Smooth muscle cell (in vitro differentiated cells): ENCODE measurements around the gene TLR6. TPM values are rescaled to one million over a fixed set of nuclear protein-coding genes. Genes with fewer than 3 reads are reported as not detected.
A peak's percentile ranks its signal among the peaks of the same experiment; 100 is the strongest.

Experiments used
- DNase-seq: peaks from one replicate; lab custom pipeline; 2025; ENCODE audit not compliant: unreplicated experiment; lab: John Stamatoyannopoulos, UW
- H2AFZ ChIP-seq: fragments of 200-600 bp; sonication (generic); 2 replicates; pipeline ENCODE4 v1.6.0; 2016; ENCODE audit warnings: antibody characterized with exemption, low read depth, mild to moderate bottlenecking
- H3F3A ChIP-seq: fragments of 200-600 bp; sonication (generic); 2 replicates; pipeline ENCODE4 v1.6.0; 2017; ENCODE audit warnings: antibody characterized with exemption, low read depth
- H3K27ac ChIP-seq: fragments of 200-600 bp; sonication (generic); 2 replicates; pipeline ENCODE4 v1.5.1; 2016; ENCODE audit warnings: low read depth, mild to moderate bottlenecking
- H3K27me3 ChIP-seq: fragments of 200-600 bp; sonication (generic); 2 replicates; pipeline ENCODE4 v1.6.1; 2016; ENCODE audit warnings: low read depth, mild to moderate bottlenecking
- H3K36me3 ChIP-seq: fragments of 200-600 bp; sonication (generic); 2 replicates; pipeline ENCODE4 v1.5.1; 2016; ENCODE audit warnings: low read depth
- H3K4me1 ChIP-seq: fragments of 200-600 bp; sonication (generic); 2 replicates; pipeline ENCODE4 v1.5.1; 2016; ENCODE audit warnings: low read depth
- H3K4me2 ChIP-seq: fragments of 200-600 bp; sonication (generic); 2 replicates; pipeline ENCODE4 v1.6.0; 2016; ENCODE audit warnings: mild to moderate bottlenecking
- H3K4me3 ChIP-seq: fragments of 200-600 bp; sonication (generic); 2 replicates; pipeline ENCODE4 v1.5.1; 2016; ENCODE audit warnings: mild to moderate bottlenecking
- H3K79me2 ChIP-seq: fragments of 200-600 bp; sonication (generic); 2 replicates; pipeline ENCODE4 v1.6.0; 2016; ENCODE audit warnings: low read depth, mild to moderate bottlenecking
- H3K9ac ChIP-seq: fragments of 200-600 bp; sonication (generic); 2 replicates; pipeline ENCODE4 v1.6.0; 2016; ENCODE audit warnings: low read depth
- H3K9me3 ChIP-seq: fragments of 200-600 bp; sonication (generic); replicated peaks from 2 replicates; pipeline ENCODE4 v1.5.1; 2016; ENCODE audit warnings: low read depth
- H4K20me1 ChIP-seq: fragments of 200-600 bp; sonication (generic); 2 replicates; pipeline ENCODE4 v1.6.0; 2016; ENCODE audit warnings: low read depth
- WGBS: methylation state at CpG from one replicate; pipeline ENCODE4 v1.1.7; 2016; ENCODE audit warnings: low lambda C conversion rate; 5-methylcytosine and 5-hydroxymethylcytosine counted together
- polyA plus RNA-seq: library from polyadenylated mRNA; unstranded; fragments of >200 nt; fragmentation: Nextera tagmentation; extraction: Ambion mirVana; gene quantifications from 2 replicates; pipeline ENCODE4 v1.2.1, GENCODE V29; 2016
- total RNA-seq: library from RNA; depleted of rRNA; stranded (reverse); fragments of >200 nt; gene quantifications from 2 replicates; pipeline ENCODE4 v1.2.3, GENCODE V29; 2014
- TF ChIP-seq, protein P1 (sequence below): fragments of 200-600 bp; sonication (generic); IDR thresholded peaks from 2 replicates; pipeline ENCODE4 v1.5.1; 2017; ENCODE audit warnings: borderline replicate concordance, mild to moderate bottlenecking, antibody characterized with exemption; ENCODE audit not compliant: insufficient read depth, poor library complexity, severe bottlenecking

The TLR6 gene
- total and polyA plus RNA-seq, 2 experiments from 2014 or later: 0.17 to 4.4 TPM

DNA sequence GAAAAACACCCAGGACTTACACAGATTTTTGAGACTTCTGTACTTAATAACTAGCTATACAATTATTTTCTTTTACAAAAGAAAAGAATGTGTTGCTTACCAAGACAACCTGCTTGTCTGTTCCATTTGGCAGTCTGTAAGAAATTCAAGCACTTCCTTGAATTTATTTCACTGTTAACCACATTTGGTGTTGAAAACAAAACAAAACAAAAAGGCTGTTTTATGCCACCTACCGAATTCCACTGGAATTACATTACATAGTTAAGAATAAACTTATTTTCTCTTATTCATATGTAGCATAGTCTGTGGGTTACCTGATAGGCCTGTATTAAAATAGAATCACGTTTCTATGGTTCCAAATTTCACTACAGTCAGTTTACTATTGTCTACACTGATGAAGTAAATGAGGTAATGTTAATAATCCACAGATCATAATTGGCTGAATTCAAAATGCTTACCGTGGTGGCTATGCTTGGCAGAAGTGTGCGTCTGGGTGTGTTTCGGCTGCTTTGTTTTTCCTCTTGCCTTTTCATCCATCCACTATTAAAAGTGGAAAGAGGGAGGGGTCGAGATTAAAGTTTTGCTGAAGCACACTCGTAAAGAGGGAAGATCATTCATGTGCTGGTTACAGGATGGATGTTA, 51.8 kb downstream of the TLR6 start, which contains the start of gene TLR1:
TSS of gene TLR1 (minus strand) at position 138 of the 642 bp plus-strand sequence. CDS start 5,960 bp downstream, outside the sequence.
- no peaks in the 10 kb centered on the region for H4K20me1 ChIP-seq
- H3K79me2 ChIP-seq: no peaks in the 10 kb centered on the region
- no peak within 1 kb of the TSS for H3K4me2 ChIP-seq
- no peaks in the 10 kb centered on the region for H3K4me1 ChIP-seq
- no peaks in the 10 kb centered on the region for H3F3A ChIP-seq
- no peak within 1 kb of the TSS for H3K27ac ChIP-seq
- 62% methylated on average over 7 of the region's 7 CpGs for WGBS
- H2AFZ ChIP-seq: peak within 1 kb of the TSS; percentile 70
- no peaks in the 10 kb centered on the region for H3K27me3 ChIP-seq
- no peaks in the 10 kb centered on the region for H3K9me3 ChIP-seq
- TF ChIP-seq, protein P1, sequence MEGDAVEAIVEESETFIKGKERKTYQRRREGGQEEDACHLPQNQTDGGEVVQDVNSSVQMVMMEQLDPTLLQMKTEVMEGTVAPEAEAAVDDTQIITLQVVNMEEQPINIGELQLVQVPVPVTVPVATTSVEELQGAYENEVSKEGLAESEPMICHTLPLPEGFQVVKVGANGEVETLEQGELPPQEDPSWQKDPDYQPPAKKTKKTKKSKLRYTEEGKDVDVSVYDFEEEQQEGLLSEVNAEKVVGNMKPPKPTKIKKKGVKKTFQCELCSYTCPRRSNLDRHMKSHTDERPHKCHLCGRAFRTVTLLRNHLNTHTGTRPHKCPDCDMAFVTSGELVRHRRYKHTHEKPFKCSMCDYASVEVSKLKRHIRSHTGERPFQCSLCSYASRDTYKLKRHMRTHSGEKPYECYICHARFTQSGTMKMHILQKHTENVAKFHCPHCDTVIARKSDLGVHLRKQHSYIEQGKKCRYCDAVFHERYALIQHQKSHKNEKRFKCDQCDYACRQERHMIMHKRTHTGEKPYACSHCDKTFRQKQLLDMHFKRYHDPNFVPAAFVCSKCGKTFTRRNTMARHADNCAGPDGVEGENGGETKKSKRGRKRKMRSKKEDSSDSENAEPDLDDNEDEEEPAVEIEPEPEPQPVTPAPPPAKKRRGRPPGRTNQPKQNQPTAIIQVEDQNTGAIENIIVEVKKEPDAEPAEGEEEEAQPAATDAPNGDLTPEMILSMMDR: peak; percentile 46
- H3K4me3 ChIP-seq: no peak within 1 kb of the TSS
- DNase-seq: no peak
- no peak within 1 kb of the TSS for H3K9ac ChIP-seq
- H3K36me3 ChIP-seq: no peaks in the 10 kb centered on the region

DNA sequence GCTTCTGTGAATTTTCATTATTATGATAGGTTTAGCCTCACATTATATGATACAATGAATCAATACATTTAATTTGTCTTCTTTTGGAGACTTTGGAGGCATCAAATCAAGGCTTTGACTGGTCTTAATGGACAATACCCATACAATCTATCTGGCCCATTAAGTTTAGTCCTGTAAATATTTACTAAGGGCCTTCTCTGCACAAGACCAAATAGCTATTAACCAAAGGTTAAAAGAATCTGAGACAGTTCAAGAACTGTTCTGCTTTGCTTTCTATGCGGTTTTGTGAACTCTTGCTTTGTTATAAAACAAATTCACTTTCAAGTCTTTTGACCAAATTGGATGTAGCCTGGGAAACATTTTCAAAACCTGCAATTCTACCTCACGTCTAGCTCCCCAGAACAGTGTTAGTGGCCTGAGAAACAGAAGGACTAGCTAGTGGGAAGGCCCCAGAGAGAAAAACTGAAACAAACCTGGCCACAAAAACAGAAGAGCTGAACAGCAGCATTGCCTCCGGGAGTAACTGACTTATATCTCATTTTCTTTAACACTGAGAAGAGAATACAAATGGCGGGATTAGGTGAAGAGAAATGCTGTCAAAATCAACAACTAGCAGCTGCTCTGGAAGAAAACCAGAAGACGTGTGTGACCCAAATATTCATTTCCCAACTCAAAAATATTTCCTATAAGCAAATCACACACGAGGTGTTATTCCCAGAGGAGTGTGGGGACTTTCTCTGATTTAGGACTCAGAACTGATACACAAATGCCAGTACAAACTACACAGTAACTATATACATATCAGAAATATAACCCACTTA, 52.6 kb downstream of the TLR6 start:
- H3K4me2 ChIP-seq: no peak overlapping the region
- H4K20me1 ChIP-seq: no peaks in the 10 kb centered on the region
- H3K4me1 ChIP-seq: no peaks in the 10 kb centered on the region
- H3K9me3 ChIP-seq: no peaks in the 10 kb centered on the region
- no peak overlapping the region for H3K4me3 ChIP-seq
- 76% methylated on average over 6 of the region's 6 CpGs for WGBS
- H2AFZ ChIP-seq: peak overlapping the region; percentile 70
- no peak overlapping the region for H3K27ac ChIP-seq
- H3K9ac ChIP-seq: no peak overlapping the region
- no peaks in the 10 kb centered on the region for H3K36me3 ChIP-seq
- no peaks in the 10 kb centered on the region for H3K79me2 ChIP-seq
- H3F3A ChIP-seq: no peaks in the 10 kb centered on the region
- TF ChIP-seq, protein P1: no peak
- DNase-seq: no peak
- H3K27me3 ChIP-seq: no peaks in the 10 kb centered on the region

DNA sequence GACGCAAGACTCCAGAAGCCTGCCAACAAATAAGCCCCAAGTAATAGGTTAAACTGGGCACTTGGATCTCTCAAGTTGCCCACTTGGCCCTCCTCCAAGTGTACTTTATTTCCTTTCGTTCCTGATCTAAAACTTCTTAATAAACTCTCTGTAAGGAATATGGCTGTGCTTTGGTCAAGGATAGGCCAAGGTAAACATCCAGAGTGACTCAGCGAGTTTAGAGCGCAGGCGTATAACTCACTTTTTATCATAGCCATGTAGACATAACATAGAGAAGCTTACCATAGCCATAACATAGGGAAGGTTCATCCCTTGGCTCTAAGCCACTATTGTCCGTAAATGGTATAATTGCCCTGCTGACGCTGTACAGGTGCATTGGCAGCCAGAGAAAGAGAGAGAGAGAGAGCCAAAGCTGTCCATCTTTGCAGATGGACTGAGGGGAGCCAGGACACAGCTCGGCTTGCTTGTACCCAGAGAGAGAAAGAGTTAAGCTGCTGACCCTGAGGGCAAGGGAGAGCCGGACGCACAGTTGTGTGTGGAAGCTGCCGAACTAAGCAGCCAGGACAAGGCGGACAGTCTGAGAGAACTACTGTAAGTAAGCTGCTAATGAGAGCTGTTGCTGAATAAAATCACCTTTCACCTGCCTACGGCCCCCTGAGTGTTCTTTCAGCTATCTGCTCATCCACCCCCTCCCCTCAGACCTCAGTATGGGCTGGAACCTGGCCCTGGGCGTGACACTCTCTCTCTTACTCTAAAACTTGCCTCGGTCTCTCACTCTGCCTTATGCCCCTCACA, 53.9 kb downstream of the TLR6 start:
- H3K4me3 ChIP-seq: no peak overlapping the region
- no peaks in the 10 kb centered on the region for H3K9me3 ChIP-seq
- no peaks in the 10 kb centered on the region for H3F3A ChIP-seq
- H3K79me2 ChIP-seq: no peaks in the 10 kb centered on the region
- no peak overlapping the region for H2AFZ ChIP-seq
- H3K4me2 ChIP-seq: no peak overlapping the region
- no peaks in the 10 kb centered on the region for H3K27me3 ChIP-seq
- TF ChIP-seq, protein P1: no peak
- no peak overlapping the region for H3K9ac ChIP-seq
- no peak overlapping the region for H3K27ac ChIP-seq
- no peaks in the 10 kb centered on the region for H3K4me1 ChIP-seq
- WGBS: 96% methylated on average over 15 of the region's 15 CpGs
- H3K36me3 ChIP-seq: no peaks in the 10 kb centered on the region
- no peak for DNase-seq
- no peaks in the 10 kb centered on the region for H4K20me1 ChIP-seq
